ENCODE results near the gene PIM2. TPM values are rescaled to one million over a fixed set of nuclear protein-coding genes. Genes with fewer than 3 reads are reported as not detected.

Gene PIM2
- total and polyA plus RNA-seq, 7 donors, result 2.4 to 42.0 (median 6.6) TPM

DNA sequence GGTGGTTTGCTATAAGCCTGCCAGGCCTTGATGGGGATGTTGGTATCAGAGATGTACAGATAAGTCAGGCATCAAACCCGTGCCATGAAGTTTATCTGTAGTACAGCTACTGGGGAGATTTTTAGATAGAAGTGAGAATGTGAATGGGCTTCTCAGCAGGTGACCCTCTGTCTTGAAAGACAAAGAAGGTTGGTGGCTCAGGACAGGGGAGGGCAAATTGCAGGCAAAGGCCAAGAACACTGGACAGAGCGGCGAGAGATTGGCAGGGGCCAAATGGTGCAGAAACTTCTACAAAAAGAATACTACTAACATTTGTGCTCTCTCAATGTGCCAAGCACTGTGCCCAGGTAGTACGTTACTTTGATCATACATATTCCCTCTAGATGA is 1.9 kb upstream of the PIM2 start:
- 86 to 95% methylated on average over 4 of the region's 4 CpGs for WGBS, 2 donors
- no peak overlapping the region for H3K4me3 ChIP-seq
- no peaks in the 10 kb centered on the region for H3K27me3 ChIP-seq
- TF ChIP-seq POLR2AphosphoS5 (IDR thresholded peaks at IDR 0.05) (no peak), POLR2A (IDR thresholded peaks at IDR 0.05) (no peak), EP300 (IDR thresholded peaks at IDR 0.05) (no peak)
- TF ChIP-seq, protein P1, sequence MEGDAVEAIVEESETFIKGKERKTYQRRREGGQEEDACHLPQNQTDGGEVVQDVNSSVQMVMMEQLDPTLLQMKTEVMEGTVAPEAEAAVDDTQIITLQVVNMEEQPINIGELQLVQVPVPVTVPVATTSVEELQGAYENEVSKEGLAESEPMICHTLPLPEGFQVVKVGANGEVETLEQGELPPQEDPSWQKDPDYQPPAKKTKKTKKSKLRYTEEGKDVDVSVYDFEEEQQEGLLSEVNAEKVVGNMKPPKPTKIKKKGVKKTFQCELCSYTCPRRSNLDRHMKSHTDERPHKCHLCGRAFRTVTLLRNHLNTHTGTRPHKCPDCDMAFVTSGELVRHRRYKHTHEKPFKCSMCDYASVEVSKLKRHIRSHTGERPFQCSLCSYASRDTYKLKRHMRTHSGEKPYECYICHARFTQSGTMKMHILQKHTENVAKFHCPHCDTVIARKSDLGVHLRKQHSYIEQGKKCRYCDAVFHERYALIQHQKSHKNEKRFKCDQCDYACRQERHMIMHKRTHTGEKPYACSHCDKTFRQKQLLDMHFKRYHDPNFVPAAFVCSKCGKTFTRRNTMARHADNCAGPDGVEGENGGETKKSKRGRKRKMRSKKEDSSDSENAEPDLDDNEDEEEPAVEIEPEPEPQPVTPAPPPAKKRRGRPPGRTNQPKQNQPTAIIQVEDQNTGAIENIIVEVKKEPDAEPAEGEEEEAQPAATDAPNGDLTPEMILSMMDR (IDR thresholded peaks at IDR 0.05), result no peak
- H3K36me3 ChIP-seq, result peaks cover 0 to 35% (median 9%) of the 10 kb centered on the region in 4 donors
- no peak for DNase-seq
- H3K4me1 ChIP-seq, result peaks cover 0 to 20% (median 8%) of the 10 kb centered on the region in 4 donors
- H3K9me3 ChIP-seq, result no peaks in the 10 kb centered on the region
- H3K27ac ChIP-seq, result no peak overlapping the region
- intact Hi-C loops (cut with DNase I), result no loop called here

DNA sequence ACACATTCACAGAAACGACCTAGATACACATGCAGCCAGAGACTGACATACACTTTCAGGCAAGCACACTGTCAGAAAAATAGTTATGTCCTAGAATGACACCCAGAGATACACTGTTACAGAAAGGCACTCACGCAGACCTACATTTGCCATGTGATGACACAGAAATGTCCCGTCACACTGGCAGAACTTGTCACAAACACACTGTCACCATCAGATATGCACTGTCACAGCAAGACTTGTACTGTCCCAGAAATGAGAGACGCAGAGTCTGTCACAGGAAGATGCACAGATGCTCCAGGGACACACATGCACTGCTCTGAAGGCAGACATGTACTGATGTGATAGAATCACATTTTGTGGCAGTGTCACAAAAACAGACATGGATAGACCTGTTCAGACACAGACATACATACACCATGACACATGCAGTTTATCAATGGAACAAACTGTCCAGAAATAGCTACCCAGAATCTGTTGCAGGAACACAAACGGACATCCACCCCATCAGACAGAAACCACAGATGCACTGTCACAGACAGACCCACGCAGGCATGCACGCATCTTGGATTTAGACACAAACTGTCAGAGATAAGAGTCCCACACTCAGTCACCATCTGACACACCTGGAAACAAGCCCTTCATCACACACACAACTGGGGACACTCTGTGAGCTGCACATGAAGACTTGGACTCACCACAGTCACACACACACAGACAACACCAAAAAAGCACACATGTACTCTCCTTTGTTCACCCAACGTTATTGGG is 1.3 kb upstream of the PIM2 start:
- peaks cover 0 to 30% (median 9%) of the 10 kb centered on the region in 4 donors for H3K36me3 ChIP-seq
- DNase-seq, result no peak
- intact Hi-C loops (cut with DNase I), result loop anchor here (5.0 kb wide), 2 partner anchors 122 to 323 kb away; partner anchors contain the start of genes TFE3 and WDR13

DNA sequence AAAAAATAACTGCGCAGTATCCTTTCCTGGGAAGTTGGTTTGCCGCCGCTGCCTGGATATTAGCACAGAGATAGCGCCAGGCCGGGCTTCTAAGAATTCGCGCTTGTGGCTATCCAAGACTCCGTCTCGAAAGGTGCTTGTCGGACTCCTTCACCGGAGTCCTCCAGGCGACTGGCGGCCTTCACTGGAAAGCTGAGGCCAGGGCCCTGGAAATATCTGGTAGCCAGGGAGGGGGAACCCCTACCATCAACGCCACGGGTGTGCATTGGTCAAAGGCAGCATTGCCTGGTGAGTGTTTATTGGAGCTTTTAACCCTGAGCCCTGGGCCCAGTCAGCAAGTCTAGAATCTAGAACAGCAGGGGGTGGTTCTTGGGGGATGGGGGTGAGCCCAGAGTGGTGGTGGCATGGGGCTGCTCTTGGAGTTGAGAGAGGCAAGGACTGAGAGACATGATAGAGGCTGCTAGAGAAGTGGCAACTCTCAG is 577 bp upstream of the PIM2 start:
- DNase-seq, result no peak
- whole genome bisulfite sequencing, 2 donors, result 0 to 1% methylated on average over 15 of the region's 15 CpGs
- Histone ChIP-seq H3K4me3 (peak overlapping the region; percentile 58 to 61 (median 60)), H3K27ac (peak overlapping the region; percentile 82 to 90 (median 86)), H3K4me1 (peaks cover 0 to 20% (median 8%) of the 10 kb centered on the region in 4 donors), H3K9me3 (no peaks in the 10 kb centered on the region), H3K36me3 (peaks cover 0 to 23% (median 8%) of the 10 kb centered on the region in 4 donors), H3K27me3 (no peaks in the 10 kb centered on the region)
- TF ChIP-seq POLR2A (IDR thresholded peaks at IDR 0.05) (no peak), POLR2AphosphoS5 (IDR thresholded peaks at IDR 0.05) (no peak), EP300 (IDR thresholded peaks at IDR 0.05) (no peak)
- TF ChIP-seq, protein P1 (IDR thresholded peaks at IDR 0.05), result no peak
- intact Hi-C loops (cut with DNase I), result loop anchor here (5.0 kb wide), 2 partner anchors 123 to 322 kb away; partner anchors contain the start of genes TFE3 and WDR13

More for the DNA sequence above, 1.3 kb upstream of the PIM2 start:
- Histone ChIP-seq H3K27ac (peak overlapping the region; percentile 82 to 90 (median 86)), H3K4me3 (no peak overlapping the region), H3K27me3 (no peaks in the 10 kb centered on the region), H3K4me1 (peaks cover 0 to 20% (median 8%) of the 10 kb centered on the region in 4 donors), H3K9me3 (no peaks in the 10 kb centered on the region)
- no peak for TF ChIP-seq EP300 (IDR thresholded peaks at IDR 0.05)
- no peak for TF ChIP-seq POLR2AphosphoS5 (IDR thresholded peaks at IDR 0.05)
- TF ChIP-seq POLR2A (IDR thresholded peaks at IDR 0.05), result no peak
- TF ChIP-seq, protein P1 (IDR thresholded peaks at IDR 0.05), result no peak
- WGBS, 2 donors, result 42 to 54% methylated on average over 8 of the region's 8 CpGs

DNA sequence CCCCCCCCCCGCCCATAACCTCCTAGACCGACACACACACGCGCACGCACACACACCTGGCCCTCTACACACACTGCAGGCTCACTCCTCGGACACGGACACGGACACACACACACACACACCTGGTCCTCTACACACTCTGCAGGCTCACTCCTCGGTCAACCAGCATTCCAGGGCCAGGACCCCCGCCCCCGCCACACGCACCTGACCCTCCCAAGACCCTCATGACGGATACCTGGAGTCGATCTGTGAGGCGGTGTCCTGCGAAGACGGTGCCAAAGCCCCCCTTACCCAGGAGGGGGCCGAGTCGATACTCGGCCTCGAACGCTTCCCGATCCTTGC is 552 bp downstream of the PIM2 start:
- Histone ChIP-seq H3K27ac (peak overlapping the region; percentile 82 to 90 (median 86)), H3K27me3 (no peaks in the 10 kb centered on the region), H3K9me3 (no peaks in the 10 kb centered on the region), H3K4me3 (peak overlapping the region; percentile 58 to 61 (median 60)), H3K4me1 (peaks cover 0 to 20% (median 8%) of the 10 kb centered on the region in 4 donors), H3K36me3 (peaks cover 0 to 12% (median 3%) of the 10 kb centered on the region in 4 donors)
- no peak for TF ChIP-seq POLR2AphosphoS5 (IDR thresholded peaks at IDR 0.05)
- TF ChIP-seq POLR2A (IDR thresholded peaks at IDR 0.05), result no peak
- TF ChIP-seq, protein P1 (IDR thresholded peaks at IDR 0.05), result no peak
- no peak for TF ChIP-seq EP300 (IDR thresholded peaks at IDR 0.05)
- 3 to 4% methylated on average over 23 of the region's 23 CpGs for WGBS, 2 donors
- no peak for DNase-seq
- intact Hi-C loops (cut with DNase I), result loop anchor here (5.0 kb wide), 2 partner anchors 124 to 321 kb away; partner anchors contain the start of genes TFE3 and WDR13

Data from sigmoid colon (tissue), 7 donors.